ENCODE data around the gene ZNF785.

ZNF785 gene

GRCh38 chr16:30622455-30623032 is 37.0 kb upstream of the ZNF785 start:
- DNase-seq (ENCODE audit: low read depth) = no peak
- TF ChIP-seq CTCF (IDR thresholded peaks at IDR 0.05; ENCODE audit: control insufficient read depth, insufficient read depth, low read depth, low read length, missing control alignments) = no peak
- H3K4me3 ChIP-seq (ENCODE audit: control insufficient read depth, low read depth, low read length) = no peak overlapping the region

- no peak for TF ChIP-seq CTCF (IDR thresholded peaks at IDR 0.05; ENCODE audit: control insufficient read depth, insufficient read depth, low read depth, low read length, missing control alignments)
- H3K4me3 ChIP-seq (ENCODE audit: control insufficient read depth, low read depth, low read length) = no peak overlapping the region
- DNase-seq (ENCODE audit: low read depth) = peak; percentile 75
These were observed 36.3 kb upstream of the ZNF785 start for GRCh38 chr16:30621765-30622164.

GRCh38 chr16:30620169-30620568 is 34.7 kb upstream of the ZNF785 start:
- DNase-seq (ENCODE audit: low read depth) = no peak
- H3K4me3 ChIP-seq (ENCODE audit: control insufficient read depth, low read depth, low read length) = no peak overlapping the region
- TF ChIP-seq CTCF (IDR thresholded peaks at IDR 0.05; ENCODE audit: control insufficient read depth, insufficient read depth, low read depth, low read length, missing control alignments) = no peak

- DNase-seq (ENCODE audit: low read depth) = no peak
- H3K4me3 ChIP-seq (ENCODE audit: control insufficient read depth, low read depth, low read length) = no peak overlapping the region
- no peak for TF ChIP-seq CTCF (IDR thresholded peaks at IDR 0.05; ENCODE audit: control insufficient read depth, insufficient read depth, low read depth, low read length, missing control alignments)
These were observed 34.1 kb upstream of the ZNF785 start for GRCh38 chr16:30619638-30620037.

- DNase-seq (ENCODE audit: low read depth) = peak; percentile 59
- TF ChIP-seq CTCF (IDR thresholded peaks at IDR 0.05; ENCODE audit: control insufficient read depth, insufficient read depth, low read depth, low read length, missing control alignments) = no peak
These were observed 33.7 kb upstream of the ZNF785 start for GRCh38 chr16:30619202-30619601.

GRCh38 chr16:30615358-30616091 is 30.0 kb upstream of the ZNF785 start:
- DNase-seq (ENCODE audit: low read depth) = no peak
- peak; percentile 44 for TF ChIP-seq CTCF (IDR thresholded peaks at IDR 0.05; ENCODE audit: control insufficient read depth, insufficient read depth, low read depth, low read length, missing control alignments)
- no peak overlapping the region for H3K4me3 ChIP-seq (ENCODE audit: control insufficient read depth, low read depth, low read length)

More at GRCh38 chr16:30619202-30619601, 33.7 kb upstream of the ZNF785 start:
- no peak overlapping the region for H3K4me3 ChIP-seq (ENCODE audit: control insufficient read depth, low read depth, low read length)
